ENCODE data around the gene CHRDL2.

Gene CHRDL2

GRCh38 chr11:74756571-74756970 lies 25.3 kb upstream of the CHRDL2 start:
- H4K20me1 ChIP-seq (ENCODE audit: low read depth, low read length), result no peaks in the 10 kb centered on the region
- H3K27ac ChIP-seq (ENCODE audit: low read depth, low read length), result no peak overlapping the region
- no peak overlapping the region for H3K9ac ChIP-seq (ENCODE audit: low read length)
- no peaks in the 10 kb centered on the region for H3K9me3 ChIP-seq (ENCODE audit: insufficient read depth, low read length)
- H2AFZ ChIP-seq (ENCODE audit: low read depth, low read length, severe bottlenecking), result no peak overlapping the region
- no peaks in the 10 kb centered on the region for H3K9me2 ChIP-seq (replicated peaks; ENCODE audit: insufficient read depth, low read length)
- H3K79me2 ChIP-seq (ENCODE audit: insufficient read depth, low read length), result peaks cover 47% of the 10 kb centered on the region
- H3K4me3 ChIP-seq (ENCODE audit: insufficient read depth, low read length, poor library complexity, severe bottlenecking), result no peak overlapping the region
- no peaks in the 10 kb centered on the region for H3K27me3 ChIP-seq (ENCODE audit: low read length)
- H3F3A ChIP-seq (ENCODE audit: insufficient read depth), result no peaks in the 10 kb centered on the region; the same call in 1 of the 2 replicates
- no peaks in the 10 kb centered on the region for H3K36me3 ChIP-seq (ENCODE audit: low read length)
- no peak overlapping the region for H3K4me2 ChIP-seq (ENCODE audit: low read depth, low read length, poor library complexity, severe bottlenecking)
- no peak for TF ChIP-seq CTCF (IDR thresholded peaks at IDR 0.05; ENCODE audit: insufficient read depth, low read length, poor library complexity, severe bottlenecking)
- TF ChIP-seq EZH2phosphoT487 (conservative IDR thresholded peaks at IDR 0.05; ENCODE audit: low read length), result no peak

GRCh38 chr11:74755395-74755995 lies 24.3 kb upstream of the CHRDL2 start:
- no peaks in the 10 kb centered on the region for H3K27me3 ChIP-seq (ENCODE audit: low read length)
- H3K9me3 ChIP-seq (ENCODE audit: insufficient read depth, low read length), result no peaks in the 10 kb centered on the region
- H3K4me3 ChIP-seq (ENCODE audit: insufficient read depth, low read length, poor library complexity, severe bottlenecking), result no peak overlapping the region
- H3K27ac ChIP-seq (ENCODE audit: low read depth, low read length), result no peak overlapping the region
- H3K9me2 ChIP-seq (replicated peaks; ENCODE audit: insufficient read depth, low read length), result no peaks in the 10 kb centered on the region
- H3K36me3 ChIP-seq (ENCODE audit: low read length), result no peaks in the 10 kb centered on the region
- H2AFZ ChIP-seq (ENCODE audit: low read depth, low read length, severe bottlenecking), result no peak overlapping the region
- H3K79me2 ChIP-seq (ENCODE audit: insufficient read depth, low read length), result peaks cover 57% of the 10 kb centered on the region
- H3K4me2 ChIP-seq (ENCODE audit: low read depth, low read length, poor library complexity, severe bottlenecking), result no peak overlapping the region
- no peak overlapping the region for H3K9ac ChIP-seq (ENCODE audit: low read length)
- no peak for TF ChIP-seq CTCF (IDR thresholded peaks at IDR 0.05; ENCODE audit: insufficient read depth, low read length, poor library complexity, severe bottlenecking)
- no peak for TF ChIP-seq EZH2phosphoT487 (conservative IDR thresholded peaks at IDR 0.05; ENCODE audit: low read length)
- peaks cover 5% of the 10 kb centered on the region; the same call in 1 of the 2 replicates for H3F3A ChIP-seq (ENCODE audit: insufficient read depth)
- H4K20me1 ChIP-seq (ENCODE audit: low read depth, low read length), result no peaks in the 10 kb centered on the region

- H4K20me1 ChIP-seq (ENCODE audit: low read depth, low read length), result no peaks in the 10 kb centered on the region
- H3K9me3 ChIP-seq (ENCODE audit: insufficient read depth, low read length), result no peaks in the 10 kb centered on the region
- no peaks in the 10 kb centered on the region for H3K9me2 ChIP-seq (replicated peaks; ENCODE audit: insufficient read depth, low read length)
- peaks cover 10% of the 10 kb centered on the region; the same call in 1 of the 2 replicates for H3F3A ChIP-seq (ENCODE audit: insufficient read depth)
- H3K4me3 ChIP-seq (ENCODE audit: insufficient read depth, low read length, poor library complexity, severe bottlenecking), result no peak overlapping the region
- H3K4me2 ChIP-seq (ENCODE audit: low read depth, low read length, poor library complexity, severe bottlenecking), result no peak overlapping the region
- no peak overlapping the region for H2AFZ ChIP-seq (ENCODE audit: low read depth, low read length, severe bottlenecking)
- H3K79me2 ChIP-seq (ENCODE audit: insufficient read depth, low read length), result peaks cover 65% of the 10 kb centered on the region
- H3K27me3 ChIP-seq (ENCODE audit: low read length), result no peaks in the 10 kb centered on the region
- H3K36me3 ChIP-seq (ENCODE audit: low read length), result no peaks in the 10 kb centered on the region
- H3K9ac ChIP-seq (ENCODE audit: low read length), result no peak overlapping the region
- no peak for TF ChIP-seq CTCF (IDR thresholded peaks at IDR 0.05; ENCODE audit: insufficient read depth, low read length, poor library complexity, severe bottlenecking)
- TF ChIP-seq EZH2phosphoT487 (conservative IDR thresholded peaks at IDR 0.05; ENCODE audit: low read length), result no peak
- no peak overlapping the region for H3K27ac ChIP-seq (ENCODE audit: low read depth, low read length)
These were observed 23.5 kb upstream of the CHRDL2 start for GRCh38 chr11:74754507-74755252.

Measured in SU-DHL-6 (cell line).